SK-N-MC (cell line): Measurements from ENCODE around the gene CACNG4.

ENCODE experiments used
- EZH2 ChIP-seq: fragments of 200-600 bp; sonication (generic); IDR thresholded peaks from one replicate; pipeline ENCODE4 v1.6.1; 2017; ENCODE audit warnings: antibody characterized with exemption
- FOXP2 ChIP-seq: optimal IDR thresholded peaks from 2 replicates; pipeline ENCODE3; 2011; ENCODE audit warnings: mild to moderate bottlenecking, moderate library complexity; ENCODE audit not compliant: insufficient read depth; ENCODE audit errors: extremely low read length, control extremely low read depth
- POLR2AphosphoS5 ChIP-seq: IDR thresholded peaks from 2 replicates; pipeline ENCODE4 v1.6.1; 2012; ENCODE audit warnings: mild to moderate bottlenecking, low read depth, low read length, borderline replicate concordance

GRCh38 chr17:66923886-66924285 lies 40.6 kb upstream of the CACNG4 start:
- TF ChIP-seq POLR2AphosphoS5 (no peak), EZH2 (no peak), FOXP2 (no peak)
